GM18502 (cell line): ENCODE results near the gene AP1G1.

Experiments
- ATAC-seq: cut with Tn5 transposase; IDR thresholded peaks from one replicate; pipeline ENCODE4 v1.9.1; 2021; ENCODE audit warnings: mild to moderate bottlenecking; ENCODE audit not compliant: unreplicated experiment, poor library complexity

The AP1G1 gene

GRCh38 chr16:71762186-71762585 is 46.4 kb downstream of the AP1G1 start:
- no peak for ATAC-seq

GRCh38 chr16:71761097-71761496 is 47.5 kb downstream of the AP1G1 start:
- no peak for ATAC-seq

- no peak for ATAC-seq
Measured at GRCh38 chr16:71758293-71758760, 50.3 kb downstream of the AP1G1 start.

- ATAC-seq, result no peak
Measured at GRCh38 chr16:71754652-71755051, 54.0 kb downstream of the AP1G1 start.

- ATAC-seq, result no peak
Measured at GRCh38 chr16:71754108-71754507, 54.5 kb downstream of the AP1G1 start.

GRCh38 chr16:71748226-71748625 is 60.4 kb downstream of the AP1G1 start:
- no peak for ATAC-seq

- no peak for ATAC-seq
Measured at GRCh38 chr16:71746442-71747046, 62.1 kb downstream of the AP1G1 start.

- no peak for ATAC-seq
Measured at GRCh38 chr16:71738855-71739254, 69.8 kb downstream of the AP1G1 start.

- ATAC-seq, result no peak
Measured at GRCh38 chr16:71737501-71737900, 71.1 kb downstream of the AP1G1 start.

- ATAC-seq, result no peak
Measured at GRCh38 chr16:71734511-71734910, 74.1 kb downstream of the AP1G1 start.

- ATAC-seq, result no peak
Measured at GRCh38 chr16:71732587-71732986, 76.0 kb downstream of the AP1G1 start.

GRCh38 chr16:71727551-71728324 is 80.9 kb downstream of the AP1G1 start:
- no peak for ATAC-seq

GRCh38 chr16:71726476-71727315 is 81.9 kb downstream of the AP1G1 start:
- ATAC-seq, result no peak

- ATAC-seq, result no peak
Measured at GRCh38 chr16:71724320-71724751, 84.3 kb downstream of the AP1G1 start, which contains the start of gene PHLPP2. TSS of gene PHLPP2 (minus strand) at chr16:71724701. CDS start at chr16:71714795, 9,906 bp downstream.

GRCh38 chr16:71723537-71724319 is 84.9 kb downstream of the AP1G1 start:
- ATAC-seq, result peak; percentile 76

GRCh38 chr16:71722801-71723536 is 85.7 kb downstream of the AP1G1 start:
- peak; percentile 45 for ATAC-seq

GRCh38 chr16:71721066-71721740 is 87.4 kb downstream of the AP1G1 start:
- ATAC-seq, result no peak

- ATAC-seq, result no peak
Measured at GRCh38 chr16:71712501-71712900, 96.1 kb downstream of the AP1G1 start.

- ATAC-seq, result no peak
Measured at GRCh38 chr16:71711789-71712188, 96.8 kb downstream of the AP1G1 start.
